ENCODE results near the gene NME8. TPM values are rescaled to one million over a fixed set of nuclear protein-coding genes. Genes with fewer than 3 reads are reported as not detected.
"Not testable (repeated sequence)": the region's sequence is repeated elsewhere in the genome, so short reads cannot be mapped to it uniquely, and the experiment has no call there.

Gene NME8
- not detected in 2 replicates for total RNA-seq (2014; rRNA removed)
- Bru-seq, nascent RNA = not detected
- BruChase-seq, experiment 1, labeled RNA remaining after a 6-hour chase = not detected
- BruChase-seq, experiment 2, labeled RNA remaining after a 2-hour chase = not detected
- long read RNA-seq = 0 reads

GRCh38 chr7:37848297-37848696 lies at the start of gene NME8:
Gene NME8, plus strand, starts transcription at chr7:37848597. Its CDS starts 1,670 bp downstream, at chr7:37850267.
- TF ChIP-seq EZH2phosphoT487 (IDR thresholded peaks at IDR 0.05; ENCODE audit: borderline replicate concordance, low read length) (no peak), CTCF (conservative IDR thresholded peaks at IDR 0.05; ENCODE audit: low read depth, low read length) (no peak), EZH2 (IDR thresholded peaks at IDR 0.05; ENCODE audit: low read length, unreplicated experiment) (no peak)
- no peaks in the 10 kb centered on the region for H3K79me2 ChIP-seq (ENCODE audit: low read length)
- no peaks in the 10 kb centered on the region for H3K4me1 ChIP-seq (ENCODE audit: insufficient read depth, low read length)
- ChIA-PET CTCF (no interaction called here), POLR2A (ENCODE audit: unreplicated experiment) (no interaction called here)
- peaks cover 13% of the 10 kb centered on the region; the same call in 1 of the 2 replicates for H3K27me3 ChIP-seq (ENCODE audit: low read length)
- H2AFZ ChIP-seq (ENCODE audit: low read length) = no peak within 1 kb of the TSS
- no peak within 1 kb of the TSS for H3K4me2 ChIP-seq (ENCODE audit: low read length)
- H3K9me2 ChIP-seq (replicated peaks; ENCODE audit: low read length) = no peaks in the 10 kb centered on the region
- intact Hi-C loops (cut with micrococcal nuclease) = no loop called here
- H4K20me1 ChIP-seq (ENCODE audit: low read length) = no peaks in the 10 kb centered on the region
- H3K36me3 ChIP-seq (ENCODE audit: low read depth, low read length) = no peaks in the 10 kb centered on the region
- no peaks in the 10 kb centered on the region for H3F3A ChIP-seq (ENCODE audit: low read length, unreplicated experiment)
- no peak for DNase-seq
- no TSS peak for BruUV-seq (replicated peaks)
- no peaks in the 10 kb centered on the region for H3K9me3 ChIP-seq (ENCODE audit: low read length)
- no peak within 1 kb of the TSS for H3K4me3 ChIP-seq (ENCODE audit: low read length)
- H3K9ac ChIP-seq (ENCODE audit: low read length) = no peak within 1 kb of the TSS
- no peak for ATAC-seq
- no peak within 1 kb of the TSS for H3K27ac ChIP-seq (ENCODE audit: low read length)

- Histone ChIP-seq H4K20me1 (ENCODE audit: low read length) (no peaks in the 10 kb centered on the region), H3K9me2 (replicated peaks; ENCODE audit: low read length) (no peaks in the 10 kb centered on the region), H3K27ac (ENCODE audit: low read length) (no peak overlapping the region), H3K79me2 (ENCODE audit: low read length) (no peaks in the 10 kb centered on the region), H3K9ac (ENCODE audit: low read length) (no peak overlapping the region), H3K36me3 (ENCODE audit: low read depth, low read length) (no peaks in the 10 kb centered on the region), H3K4me1 (ENCODE audit: insufficient read depth, low read length) (no peaks in the 10 kb centered on the region), H3K9me3 (ENCODE audit: low read length) (no peaks in the 10 kb centered on the region), H3K4me2 (ENCODE audit: low read length) (no peak overlapping the region), H2AFZ (ENCODE audit: low read length) (no peak overlapping the region), H3K4me3 (ENCODE audit: low read length) (no peak overlapping the region), H3F3A (ENCODE audit: low read length, unreplicated experiment) (no peaks in the 10 kb centered on the region), H3K27me3 (ENCODE audit: low read length) (no peaks in the 10 kb centered on the region)
- POLR2A ChIA-PET (ENCODE audit: unreplicated experiment) = no interaction called here
- DNase-seq (no peak), ATAC-seq (no peak)
- BruUV-seq (replicated peaks) = no TSS peak
- CTCF ChIA-PET = no interaction called here
- TF ChIP-seq EZH2 (IDR thresholded peaks at IDR 0.05; ENCODE audit: low read length, unreplicated experiment) = no peak
- TF ChIP-seq EZH2phosphoT487 (IDR thresholded peaks at IDR 0.05; ENCODE audit: borderline replicate concordance, low read length) = no peak
- no peak for TF ChIP-seq CTCF (conservative IDR thresholded peaks at IDR 0.05; ENCODE audit: low read depth, low read length)
- intact Hi-C loops (cut with micrococcal nuclease) = no loop called here
These were observed 42.2 kb upstream of the NME8 start for GRCh38 chr7:37806152-37806551.

GRCh38 chr7:37812161-37812580 lies 36.2 kb upstream of the NME8 start:
- H3K79me2 ChIP-seq (ENCODE audit: low read length); H3F3A ChIP-seq (ENCODE audit: low read length, unreplicated experiment); H3K4me3 ChIP-seq (ENCODE audit: low read length); H4K20me1 ChIP-seq (ENCODE audit: low read length); H3K4me1 ChIP-seq (ENCODE audit: insufficient read depth, low read length); H3K4me2 ChIP-seq (ENCODE audit: low read length); H2AFZ ChIP-seq (ENCODE audit: low read length); intact Hi-C loops (cut with micrococcal nuclease); H3K9me2 ChIP-seq (replicated peaks; ENCODE audit: low read length); H3K27me3 ChIP-seq (ENCODE audit: low read length); H3K36me3 ChIP-seq (ENCODE audit: low read depth, low read length); H3K27ac ChIP-seq (ENCODE audit: low read length); H3K9me3 ChIP-seq (ENCODE audit: low read length); DNase-seq; BruUV-seq (replicated peaks); CTCF ChIA-PET; ATAC-seq; POLR2A ChIA-PET (ENCODE audit: unreplicated experiment); H3K9ac ChIP-seq (ENCODE audit: low read length): not testable (repeated sequence)
